ENCODE results near the gene NDUFV2.

DNA sequence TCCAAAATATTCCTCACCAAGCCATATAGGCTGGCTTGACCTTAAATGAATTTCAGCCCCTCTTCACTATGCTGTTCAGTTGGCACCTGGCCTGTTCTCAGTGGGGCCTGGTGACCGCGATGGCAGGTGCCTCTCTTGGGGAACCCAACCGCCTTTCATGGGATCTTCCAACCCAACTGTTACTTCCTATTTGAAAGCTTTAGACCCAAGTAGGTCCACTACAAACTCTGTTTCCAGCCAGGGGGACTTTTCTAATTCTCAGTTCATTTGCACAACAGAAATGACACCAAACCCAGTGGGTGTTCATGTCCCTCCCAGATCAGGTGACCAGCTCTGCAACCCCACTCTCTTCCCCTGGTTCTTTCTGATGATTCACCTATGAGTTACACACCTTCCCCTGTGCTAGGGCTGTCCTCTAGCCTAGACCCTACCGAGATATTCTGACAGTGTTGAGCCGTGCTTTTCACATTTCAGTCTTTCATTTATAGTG, 35.6 kb upstream of the NDUFV2 start:
- TF ChIP-seq POLR2A (IDR thresholded peaks at IDR 0.05), result no peak
- TF ChIP-seq, protein P1, sequence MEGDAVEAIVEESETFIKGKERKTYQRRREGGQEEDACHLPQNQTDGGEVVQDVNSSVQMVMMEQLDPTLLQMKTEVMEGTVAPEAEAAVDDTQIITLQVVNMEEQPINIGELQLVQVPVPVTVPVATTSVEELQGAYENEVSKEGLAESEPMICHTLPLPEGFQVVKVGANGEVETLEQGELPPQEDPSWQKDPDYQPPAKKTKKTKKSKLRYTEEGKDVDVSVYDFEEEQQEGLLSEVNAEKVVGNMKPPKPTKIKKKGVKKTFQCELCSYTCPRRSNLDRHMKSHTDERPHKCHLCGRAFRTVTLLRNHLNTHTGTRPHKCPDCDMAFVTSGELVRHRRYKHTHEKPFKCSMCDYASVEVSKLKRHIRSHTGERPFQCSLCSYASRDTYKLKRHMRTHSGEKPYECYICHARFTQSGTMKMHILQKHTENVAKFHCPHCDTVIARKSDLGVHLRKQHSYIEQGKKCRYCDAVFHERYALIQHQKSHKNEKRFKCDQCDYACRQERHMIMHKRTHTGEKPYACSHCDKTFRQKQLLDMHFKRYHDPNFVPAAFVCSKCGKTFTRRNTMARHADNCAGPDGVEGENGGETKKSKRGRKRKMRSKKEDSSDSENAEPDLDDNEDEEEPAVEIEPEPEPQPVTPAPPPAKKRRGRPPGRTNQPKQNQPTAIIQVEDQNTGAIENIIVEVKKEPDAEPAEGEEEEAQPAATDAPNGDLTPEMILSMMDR (IDR thresholded peaks at IDR 0.05), result no peak
- no peak for TF ChIP-seq EP300 (IDR thresholded peaks at IDR 0.05)
- no peak for TF ChIP-seq POLR2AphosphoS5 (IDR thresholded peaks at IDR 0.05)

All from stomach (tissue), 4 donors.